ENCODE measurements around the gene BARHL1. TPM values are rescaled to one million over a fixed set of nuclear protein-coding genes. Genes with fewer than 3 reads are reported as not detected.

The BARHL1 gene
- total RNA-seq, 1 experiment from 2014 or later = not detected

DNA sequence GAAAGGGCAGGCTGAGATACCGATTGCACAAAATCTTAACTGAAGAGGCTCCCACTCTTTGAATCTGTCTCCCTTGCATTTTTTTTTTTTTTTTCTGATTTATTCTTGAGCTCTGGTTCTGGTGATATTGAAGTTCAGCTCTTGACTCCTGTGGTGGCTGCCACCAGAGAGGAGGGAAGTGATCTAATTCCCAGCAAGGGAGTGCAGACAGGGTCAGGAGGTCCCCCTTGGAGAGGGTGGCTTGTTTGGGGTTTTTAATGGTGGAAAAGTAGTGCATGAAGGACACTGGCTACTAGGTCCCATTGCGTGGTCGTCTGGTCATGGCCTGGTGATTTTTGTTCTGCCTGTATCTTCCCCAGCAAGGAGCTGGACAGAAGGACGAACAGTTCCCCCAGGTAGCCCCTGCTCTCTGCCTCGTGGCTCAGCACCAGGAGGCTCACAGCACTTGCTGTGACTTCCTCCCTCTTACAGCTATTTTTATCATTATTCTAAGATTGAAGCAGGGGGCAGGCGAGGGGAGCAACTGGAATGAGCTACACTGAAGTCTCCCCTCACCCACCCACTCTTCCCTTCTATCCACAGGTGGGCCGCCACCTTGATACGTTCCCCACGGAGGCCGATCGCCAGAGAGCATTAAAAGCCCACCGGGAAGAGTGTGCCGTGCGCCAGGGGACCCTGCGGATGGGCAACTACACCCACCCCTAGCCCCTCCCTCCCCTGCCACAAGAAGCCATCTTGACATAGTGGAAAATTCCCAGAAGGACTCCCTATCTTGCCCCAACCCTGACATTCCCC is 10.4 kb upstream of the BARHL1 start:
- H3K4me2 ChIP-seq (ENCODE audit: insufficient read depth, insufficient read length, low read length) = no peak overlapping the region
- H2BK5ac ChIP-seq (ENCODE audit: insufficient read length, low read length) = no peak overlapping the region
- no peaks in the 10 kb centered on the region for H4K20me1 ChIP-seq (ENCODE audit: control insufficient read depth, insufficient read depth, insufficient read length)
- DNase-seq = no peak
- H3K18ac ChIP-seq (ENCODE audit: insufficient read length, low read depth, low read length) = no peak overlapping the region
- H4K8ac ChIP-seq (replicated peaks; ENCODE audit: insufficient read length, low read depth, low read length) = no peak overlapping the region
- H2BK20ac ChIP-seq (ENCODE audit: low read depth, low read length, poor library complexity, severe bottlenecking) = no peak overlapping the region
- H3K79me2 ChIP-seq (ENCODE audit: insufficient read depth, low read length) = no peaks in the 10 kb centered on the region
- no peaks in the 10 kb centered on the region for H3K79me1 ChIP-seq (ENCODE audit: insufficient read depth, low read depth, low read length, poor library complexity, severe bottlenecking)
- Mint-ChIP-seq H3K36me3 (ENCODE audit: insufficient read depth in 1 of 3, low read depth in 3 of 3) (no peaks in the 10 kb centered on the region), H3K27ac (peak overlapping the region in 1 of 3 experiments; percentile 57; a peak in 1 of 7 replicates), H3K4me1 (peaks cover 7 to 14% of the 10 kb centered on the region in 2 experiments), H3K4me3 (no peak overlapping the region), H3K27me3 (ENCODE audit: low read depth) (peaks cover 27% of the 10 kb centered on the region), H3K9me3 (no peaks in the 10 kb centered on the region; a peak in 1 of 5 replicates)
- H2AFZ ChIP-seq (ENCODE audit: low read length) = no peak overlapping the region
- H3K4me1 ChIP-seq (ENCODE audit: insufficient read depth, low read length) = no peaks in the 10 kb centered on the region
- H3K27me3 ChIP-seq (ENCODE audit: insufficient read depth, low read length) = peaks cover 17% of the 10 kb centered on the region
- H3K23ac ChIP-seq (ENCODE audit: insufficient read length, low read depth, low read length) = no peak overlapping the region
- H2AK5ac ChIP-seq (ENCODE audit: insufficient read length, low read length) = no peak overlapping the region
- no peaks in the 10 kb centered on the region for H3K23me2 ChIP-seq (ENCODE audit: insufficient read length, low read depth, low read length, poor library complexity, severe bottlenecking)
- H2BK15ac ChIP-seq (ENCODE audit: low read depth, low read length) = no peak overlapping the region
- H3K9ac ChIP-seq (ENCODE audit: extremely low read depth, insufficient read length, low read length) = no peak overlapping the region
- no peak overlapping the region for H3T11ph ChIP-seq (ENCODE audit: low read length)
- no peaks in the 10 kb centered on the region for H3K9me3 ChIP-seq (ENCODE audit: control insufficient read depth, low read depth, low read length)
- TF ChIP-seq, protein P1, sequence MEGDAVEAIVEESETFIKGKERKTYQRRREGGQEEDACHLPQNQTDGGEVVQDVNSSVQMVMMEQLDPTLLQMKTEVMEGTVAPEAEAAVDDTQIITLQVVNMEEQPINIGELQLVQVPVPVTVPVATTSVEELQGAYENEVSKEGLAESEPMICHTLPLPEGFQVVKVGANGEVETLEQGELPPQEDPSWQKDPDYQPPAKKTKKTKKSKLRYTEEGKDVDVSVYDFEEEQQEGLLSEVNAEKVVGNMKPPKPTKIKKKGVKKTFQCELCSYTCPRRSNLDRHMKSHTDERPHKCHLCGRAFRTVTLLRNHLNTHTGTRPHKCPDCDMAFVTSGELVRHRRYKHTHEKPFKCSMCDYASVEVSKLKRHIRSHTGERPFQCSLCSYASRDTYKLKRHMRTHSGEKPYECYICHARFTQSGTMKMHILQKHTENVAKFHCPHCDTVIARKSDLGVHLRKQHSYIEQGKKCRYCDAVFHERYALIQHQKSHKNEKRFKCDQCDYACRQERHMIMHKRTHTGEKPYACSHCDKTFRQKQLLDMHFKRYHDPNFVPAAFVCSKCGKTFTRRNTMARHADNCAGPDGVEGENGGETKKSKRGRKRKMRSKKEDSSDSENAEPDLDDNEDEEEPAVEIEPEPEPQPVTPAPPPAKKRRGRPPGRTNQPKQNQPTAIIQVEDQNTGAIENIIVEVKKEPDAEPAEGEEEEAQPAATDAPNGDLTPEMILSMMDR (conservative IDR thresholded peaks at IDR 0.05) = no peak
- WGBS (ENCODE audit: extremely low coverage, insufficient read length, low lambda C conversion rate) = no CpG with 5 or more reads among the region's 15 CpGs
- no peak overlapping the region for H3K14ac ChIP-seq (ENCODE audit: insufficient read depth, low read length)
- no peak overlapping the region for H4K91ac ChIP-seq (ENCODE audit: insufficient read length, low read depth, low read length)
- no peak overlapping the region for H4K5ac ChIP-seq (ENCODE audit: insufficient read length, low read depth, low read length)
- H2BK12ac ChIP-seq (ENCODE audit: insufficient read length, low read depth, low read length) = no peak overlapping the region
- H2BK120ac ChIP-seq (ENCODE audit: low read depth, low read length, poor library complexity, severe bottlenecking) = no peak overlapping the region
- no peak overlapping the region for H3K27ac ChIP-seq (ENCODE audit: insufficient read length, low read depth, low read length)
- H3K4ac ChIP-seq (ENCODE audit: low read depth, low read length) = no peak overlapping the region
- no peak overlapping the region for H3K56ac ChIP-seq (ENCODE audit: insufficient read length, low read depth, low read length)
